ENCODE data around the gene CHMP3.

- TF ChIP-seq POLR2A (IDR thresholded peaks at IDR 0.05; ENCODE audit: low read depth) (no peak), CTCF (IDR thresholded peaks at IDR 0.05) (no peak), EP300 (IDR thresholded peaks at IDR 0.05) (no peak)
These were observed 21.1 kb upstream of the CHMP3 start for GRCh38 chr2:86584151-86584913.

Measured in esophagus muscularis mucosa (tissue), 4 donors.